Measurements from ENCODE around the gene PANK1.

DNA sequence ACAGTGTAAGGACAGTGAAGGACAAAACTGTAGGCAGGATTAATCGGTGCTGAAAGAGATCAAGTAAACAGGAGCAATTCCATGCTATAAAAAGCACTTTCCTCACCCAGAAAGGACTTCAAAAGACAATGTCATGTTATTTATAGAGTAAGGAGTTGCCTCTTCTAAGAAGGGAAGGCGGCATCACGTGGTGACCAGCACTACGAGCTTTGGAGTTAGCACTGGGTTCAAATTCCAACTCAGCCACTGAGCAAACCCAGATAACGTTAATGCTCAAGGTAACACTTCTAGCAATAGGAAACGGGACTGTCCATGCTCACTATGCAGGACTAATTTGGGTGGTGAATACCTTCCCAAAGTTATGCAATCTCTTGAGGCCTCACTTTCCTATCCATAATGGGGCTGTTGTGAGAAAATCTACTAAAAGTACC, 715 bp upstream of the PANK1 start:
- no peak for TF ChIP-seq CTCF (IDR thresholded peaks at IDR 0.05; ENCODE audit: poor library complexity)
- TF ChIP-seq EZH2phosphoT487 (IDR thresholded peaks at IDR 0.05; ENCODE audit: low read depth, severe bottlenecking, unreplicated experiment), result no peak
